HG03139 (cell line): Measurements from ENCODE around the gene C18orf63.

Source experiments
- ATAC-seq: cut with Tn5 transposase; IDR thresholded peaks from one replicate; pipeline ENCODE4 v1.9.1; 2021; ENCODE audit not compliant: unreplicated experiment

Gene C18orf63

GRCh38 chr18:74402806-74403433, 87.3 kb downstream of the C18orf63 start:
- no peak for ATAC-seq

DNA sequence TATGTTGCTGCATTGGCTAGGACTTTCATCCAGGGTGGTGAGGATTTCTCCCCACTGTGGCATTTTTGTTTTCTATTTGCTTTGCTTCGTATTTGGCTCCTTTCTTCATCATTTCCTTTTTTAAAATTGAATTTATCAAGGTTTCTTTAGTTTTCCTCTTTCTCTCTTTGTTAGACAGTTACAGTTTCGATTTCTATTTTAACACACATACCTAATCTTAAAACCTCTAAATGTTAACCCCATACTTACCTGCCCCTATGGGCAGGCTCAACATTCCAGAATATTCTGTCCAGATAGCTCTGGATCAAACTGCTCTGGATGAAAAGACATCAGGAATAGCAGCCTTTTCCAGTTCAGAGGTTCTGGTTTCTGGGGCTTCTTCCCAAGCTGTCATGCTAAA, 92.2 kb downstream of the C18orf63 start:
- no peak for ATAC-seq
